ENCODE measurements around the gene PTPRG.

DNA sequence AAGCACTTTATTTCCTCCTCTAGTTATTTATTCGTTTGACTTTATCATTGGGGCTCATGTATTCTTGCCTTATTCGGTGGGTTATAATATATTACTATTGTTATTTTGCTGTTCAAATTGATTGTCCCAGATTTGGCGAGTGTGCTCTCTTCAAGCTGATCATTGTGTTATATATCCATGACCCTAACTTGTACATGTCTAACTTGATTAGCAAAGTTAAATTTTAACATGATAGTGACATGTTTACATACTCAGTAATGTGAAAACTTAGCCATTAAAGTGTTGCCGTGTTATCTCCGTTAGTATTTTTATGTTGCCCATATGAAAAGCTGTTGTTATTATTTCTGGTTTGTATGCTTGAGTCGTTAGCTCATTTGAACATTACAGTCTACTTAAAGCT, 327.9 kb downstream of the PTPRG start:
- TF ChIP-seq, protein P1, sequence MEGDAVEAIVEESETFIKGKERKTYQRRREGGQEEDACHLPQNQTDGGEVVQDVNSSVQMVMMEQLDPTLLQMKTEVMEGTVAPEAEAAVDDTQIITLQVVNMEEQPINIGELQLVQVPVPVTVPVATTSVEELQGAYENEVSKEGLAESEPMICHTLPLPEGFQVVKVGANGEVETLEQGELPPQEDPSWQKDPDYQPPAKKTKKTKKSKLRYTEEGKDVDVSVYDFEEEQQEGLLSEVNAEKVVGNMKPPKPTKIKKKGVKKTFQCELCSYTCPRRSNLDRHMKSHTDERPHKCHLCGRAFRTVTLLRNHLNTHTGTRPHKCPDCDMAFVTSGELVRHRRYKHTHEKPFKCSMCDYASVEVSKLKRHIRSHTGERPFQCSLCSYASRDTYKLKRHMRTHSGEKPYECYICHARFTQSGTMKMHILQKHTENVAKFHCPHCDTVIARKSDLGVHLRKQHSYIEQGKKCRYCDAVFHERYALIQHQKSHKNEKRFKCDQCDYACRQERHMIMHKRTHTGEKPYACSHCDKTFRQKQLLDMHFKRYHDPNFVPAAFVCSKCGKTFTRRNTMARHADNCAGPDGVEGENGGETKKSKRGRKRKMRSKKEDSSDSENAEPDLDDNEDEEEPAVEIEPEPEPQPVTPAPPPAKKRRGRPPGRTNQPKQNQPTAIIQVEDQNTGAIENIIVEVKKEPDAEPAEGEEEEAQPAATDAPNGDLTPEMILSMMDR (IDR thresholded peaks at IDR 0.05; ENCODE audit: extremely low read depth in 1 of 2, insufficient read depth in 1 of 2, low read depth in 1 of 2, low read length in 2 of 2) = no peak
- no peak for TF ChIP-seq EZH2 (IDR thresholded peaks at IDR 0.05; ENCODE audit: borderline replicate concordance, low read depth, low read length, severe bottlenecking)
- no peak for TF ChIP-seq POLR2AphosphoS5 (IDR thresholded peaks at IDR 0.05; ENCODE audit: insufficient read depth, low read depth, low read length)
- no peak for TF ChIP-seq POLR2A (IDR thresholded peaks at IDR 0.05; ENCODE audit: low read depth, low read length)
- no peak for TF ChIP-seq FOS (IDR thresholded peaks at IDR 0.05; ENCODE audit: borderline replicate concordance, insufficient read depth, low read length)
- no peak for TF ChIP-seq JUN (IDR thresholded peaks at IDR 0.05; ENCODE audit: borderline replicate concordance, insufficient read depth, insufficient read length, low read depth)
- TF ChIP-seq, protein P2, sequence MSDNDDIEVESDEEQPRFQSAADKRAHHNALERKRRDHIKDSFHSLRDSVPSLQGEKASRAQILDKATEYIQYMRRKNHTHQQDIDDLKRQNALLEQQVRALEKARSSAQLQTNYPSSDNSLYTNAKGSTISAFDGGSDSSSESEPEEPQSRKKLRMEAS (IDR thresholded peaks at IDR 0.05; ENCODE audit: insufficient read depth, insufficient read length) = no peak
- no peak for TF ChIP-seq MYC (IDR thresholded peaks at IDR 0.05; ENCODE audit: low read depth, low read length)
